B cell (primary cell): ENCODE measurements around the gene ANTXR1. TPM values are rescaled to one million over a fixed set of nuclear protein-coding genes. Genes with fewer than 3 reads are reported as not detected.

Experiments used
- ATAC-seq: fragments of 200-7000 bp; cut with Tn5 transposase; one replicate; pipeline ENCODE4 v1.10.0; 2021; ENCODE audit warnings: low read depth, mild to moderate bottlenecking, moderate number of reproducible peaks, moderate library complexity
- CTCF ChIA-PET: fragments of 350-600 bp; sonication (Branson Sonifier 250); formaldehyde crosslinking; loops from one replicate; lab custom pipeline; 2021; ENCODE audit warnings: antibody characterized with exemption, inconsistent platforms; lab: Charles Lee
- POLR2A ChIA-PET: fragments of 350-600 bp; sonication (Branson Sonifier 250); formaldehyde crosslinking; loops from one replicate; lab custom pipeline; 2021; ENCODE audit warnings: antibody characterized with exemption; lab: Charles Lee
- DNase-seq: peaks from one replicate; pipeline ENCODE4 v3.0.0; 2013
- H2AFZ ChIP-seq: 2 replicates; pipeline ENCODE4 v1.6.1; 2012; ENCODE audit warnings: mild to moderate bottlenecking, low read depth, low read length; ENCODE audit not compliant: insufficient read depth, poor library complexity, severe bottlenecking
- H3K27ac ChIP-seq, 2 donors: 1 replicate in 1 of 2; 2 replicates in 1 of 2; pipeline ENCODE4 v1.5.1; 2012 to 2013; ENCODE audit warnings: low read length in 2 of 2, mild to moderate bottlenecking in 2 of 2, moderate library complexity in 1 of 2
- H3K27me3 ChIP-seq, 4 experiments: fragments of 200-600 bp in 1 of 4; sonication (generic) in 1 of 4; replicated peaks in 1 of 4; 1 replicate in 2 of 4; 2 replicates in 2 of 4; pipeline versions ENCODE4 v1.6.1 to v1.7.0; 2013 to 2016; ENCODE audit warnings: low read length in 3 of 4, mild to moderate bottlenecking in 2 of 4, mixed read lengths in 1 of 4, moderate library complexity in 1 of 4; ENCODE audit not compliant: insufficient read depth in 4 of 4, control insufficient read depth in 3 of 4; ENCODE audit errors: control extremely low read depth in 1 of 4
- H3K36me3 ChIP-seq, 2 experiments: replicated peaks in 1 of 2; 1 replicate in 1 of 2; 2 replicates in 1 of 2; pipeline versions ENCODE4 v1.6.1 to v1.7.1; 2013; ENCODE audit warnings: low read length in 1 of 2; ENCODE audit not compliant: insufficient read depth in 2 of 2, control insufficient read depth in 1 of 2; ENCODE audit errors: control extremely low read depth in 1 of 2, extremely low read depth in 1 of 2
- H3K4me1 ChIP-seq, 2 donors: fragments of 200-600 bp in 1 of 2; sonication (generic) in 1 of 2; 1 replicate in 1 of 2; 2 replicates in 1 of 2; pipeline versions ENCODE4 v1.5.1 to v1.6.1; 2013 to 2017; ENCODE audit warnings: low read length in 2 of 2; ENCODE audit not compliant: control insufficient read depth in 2 of 2, insufficient read depth in 2 of 2
- H3K4me2 ChIP-seq: replicated peaks from 2 replicates; pipeline ENCODE3; 2012; ENCODE audit warnings: mild to moderate bottlenecking, low read depth, low read length; ENCODE audit not compliant: poor library complexity, severe bottlenecking
- H3K4me3 ChIP-seq, 5 experiments: fragments of 200-600 bp in 1 of 5; sonication (generic) in 1 of 5; 1 replicate in 3 of 5; 2 replicates in 2 of 5; pipeline versions ENCODE4 v1.5.1 to v1.7.0; 2011 to 2016; ENCODE audit warnings: low read length in 4 of 5, mild to moderate bottlenecking in 4 of 5, low read depth in 2 of 5, control low read depth in 1 of 5, moderate library complexity in 1 of 5; ENCODE audit not compliant: insufficient read depth in 1 of 5; ENCODE audit errors: control extremely low read depth in 1 of 5, extremely low read depth in 1 of 5
- H3K79me2 ChIP-seq: fragments of 200-600 bp; sonication (generic); one replicate; pipeline ENCODE4 v1.6.0; 2016; ENCODE audit warnings: low read length; ENCODE audit not compliant: control insufficient read depth, insufficient read depth
- H3K9ac ChIP-seq: fragments of 200-600 bp; sonication (generic); 2 replicates; pipeline ENCODE4 v1.6.1; 2017; ENCODE audit warnings: mild to moderate bottlenecking, low read length, moderate library complexity
- H3K9me3 ChIP-seq, 3 donors: one replicate each; pipeline versions ENCODE4 v1.6.1 to v1.7.1; 2013; ENCODE audit warnings: low read length in 2 of 3; ENCODE audit not compliant: control insufficient read depth in 2 of 3, insufficient read depth in 1 of 3; ENCODE audit errors: control extremely low read depth in 1 of 3
- H4K20me1 ChIP-seq: 2 replicates; pipeline ENCODE4 v1.6.0; 2012; ENCODE audit warnings: mild to moderate bottlenecking, low read length; ENCODE audit not compliant: insufficient read depth, control insufficient read depth, poor library complexity, severe bottlenecking
- H3K27ac Mint-ChIP-seq: one replicate; pipeline ENCODE4 v1.8.0; 2021; ENCODE audit warnings: mixed read lengths
- H3K27me3 Mint-ChIP-seq: one replicate; pipeline ENCODE4 v1.8.0; 2021; ENCODE audit warnings: mixed read lengths
- H3K4me1 Mint-ChIP-seq: one replicate; pipeline ENCODE4 v1.8.0; 2021; ENCODE audit warnings: mixed read lengths
- H3K4me3 Mint-ChIP-seq: one replicate; pipeline ENCODE4 v1.8.0; 2021; ENCODE audit warnings: mixed read lengths
- H3K9me3 Mint-ChIP-seq: one replicate; pipeline ENCODE4 v1.8.0; 2022; ENCODE audit warnings: mixed read lengths; ENCODE audit not compliant: insufficient read depth
- EZH2 ChIP-seq: IDR thresholded peaks from 2 replicates; pipeline ENCODE4 v1.6.1; 2012; ENCODE audit warnings: borderline replicate concordance, low read depth, mild to moderate bottlenecking, moderate library complexity, low read length; ENCODE audit not compliant: insufficient read depth, poor library complexity, severe bottlenecking
- WGBS: methylation state at CpG from one replicate; pipeline ENCODE4 v1.1.5; 2013; ENCODE audit warnings: missing lambda C conversion rate; ENCODE audit not compliant: insufficient coverage; 5-methylcytosine and 5-hydroxymethylcytosine counted together
- intact Hi-C: fragments of 100-400 bp; cut with micrococcal nuclease; formaldehyde crosslinking; loops from one replicate; pipeline ENCODE4 v1.10.0; 2022
- polyA plus RNA-seq: library from polyadenylated mRNA; depleted of rRNA; stranded (reverse); fragments of >200 nt; gene quantifications from 2 replicates; pipeline ENCODE4 v1.2.3, GENCODE V29; 2012
- total RNA-seq, 2 donors: library from RNA; stranded (reverse); fragments of 120-200 nt in 1 of 2; gene quantifications; 1 replicate in 1 of 2; 2 replicates in 1 of 2; pipeline versions ENCODE4 v1.2.3 to v1.2.4, GENCODE V29; 2013 to 2022
- TF ChIP-seq, protein P1 (sequence below): fragments of 200-600 bp; IDR thresholded peaks from one replicate; pipeline ENCODE4 v1.8.0; 2022; ENCODE audit warnings: antibody characterized with exemption, mild to moderate bottlenecking

The ANTXR1 gene
- total and polyA plus RNA-seq, 2 donors (not counting 1 experiment from before 2014, with no cell fraction given), result not detected

DNA sequence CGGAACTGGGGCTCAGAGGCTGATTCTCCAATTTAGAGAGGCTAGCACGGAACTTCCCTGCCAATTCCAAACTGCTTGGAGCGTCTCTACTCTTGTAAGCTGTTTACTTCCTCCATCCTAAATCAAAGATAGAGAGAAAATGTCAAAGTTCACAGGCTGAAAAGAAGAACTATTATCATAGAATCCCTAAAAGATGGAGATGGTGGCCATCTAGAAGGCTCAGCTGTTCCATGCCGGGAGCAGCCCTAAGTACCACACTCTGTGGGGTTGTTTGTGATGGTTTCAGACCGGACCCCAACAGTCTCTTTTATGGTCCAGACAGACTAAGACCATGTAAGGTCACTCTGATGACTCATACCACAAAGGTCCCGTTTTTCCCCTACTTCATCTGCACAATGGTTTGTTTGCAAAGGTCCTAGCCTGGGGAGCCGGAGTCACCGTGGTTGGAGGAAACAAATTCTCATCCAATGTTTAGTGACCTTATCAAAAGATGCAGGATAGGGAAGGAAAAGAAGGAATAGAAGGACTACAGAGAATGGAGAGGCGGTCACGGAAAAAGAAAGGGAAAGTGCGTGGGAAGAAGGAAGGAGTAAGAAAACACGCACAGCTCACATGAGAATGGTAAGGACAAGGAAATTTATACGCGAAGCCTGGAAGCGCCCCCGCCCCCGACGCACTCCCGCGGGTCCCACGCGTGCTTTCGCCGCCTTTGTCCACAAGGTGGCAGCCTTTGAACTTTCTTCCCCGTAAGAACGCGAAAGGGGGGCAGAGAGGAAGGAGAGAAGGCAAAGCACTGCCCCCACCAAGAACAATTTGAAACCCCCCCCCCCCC is 453 bp upstream of the ANTXR1 start:
- 20% methylated on average over 14 of the region's 27 CpGs for WGBS

More for the DNA sequence above, 453 bp upstream of the ANTXR1 start:
- peaks cover 19 to 20% of the 10 kb centered on the region in 2 donors for H3K4me1 ChIP-seq
- ATAC-seq (peak; percentile 36), DNase-seq (peak; percentile 64)
- H3K9me3 Mint-ChIP-seq, result no peaks in the 10 kb centered on the region
- H3K4me1 Mint-ChIP-seq, result peaks cover 17% of the 10 kb centered on the region
- H3K4me3 Mint-ChIP-seq, result peak overlapping the region; percentile 88
- H3K27ac Mint-ChIP-seq, result no peak overlapping the region
- H3K79me2 ChIP-seq, result no peaks in the 10 kb centered on the region
- ChIA-PET CTCF (interaction anchor here (0.6 to 1.8 kb wide), 6 partner anchors 9 to 1126 kb away, joined by 3 to 5 read pairs (median 4); no protein-coding TSS in a partner anchor), POLR2A (no interaction called here)
- TF ChIP-seq EZH2, result no peak
- TF ChIP-seq, protein P1, sequence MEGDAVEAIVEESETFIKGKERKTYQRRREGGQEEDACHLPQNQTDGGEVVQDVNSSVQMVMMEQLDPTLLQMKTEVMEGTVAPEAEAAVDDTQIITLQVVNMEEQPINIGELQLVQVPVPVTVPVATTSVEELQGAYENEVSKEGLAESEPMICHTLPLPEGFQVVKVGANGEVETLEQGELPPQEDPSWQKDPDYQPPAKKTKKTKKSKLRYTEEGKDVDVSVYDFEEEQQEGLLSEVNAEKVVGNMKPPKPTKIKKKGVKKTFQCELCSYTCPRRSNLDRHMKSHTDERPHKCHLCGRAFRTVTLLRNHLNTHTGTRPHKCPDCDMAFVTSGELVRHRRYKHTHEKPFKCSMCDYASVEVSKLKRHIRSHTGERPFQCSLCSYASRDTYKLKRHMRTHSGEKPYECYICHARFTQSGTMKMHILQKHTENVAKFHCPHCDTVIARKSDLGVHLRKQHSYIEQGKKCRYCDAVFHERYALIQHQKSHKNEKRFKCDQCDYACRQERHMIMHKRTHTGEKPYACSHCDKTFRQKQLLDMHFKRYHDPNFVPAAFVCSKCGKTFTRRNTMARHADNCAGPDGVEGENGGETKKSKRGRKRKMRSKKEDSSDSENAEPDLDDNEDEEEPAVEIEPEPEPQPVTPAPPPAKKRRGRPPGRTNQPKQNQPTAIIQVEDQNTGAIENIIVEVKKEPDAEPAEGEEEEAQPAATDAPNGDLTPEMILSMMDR, result peak; percentile 79
- H2AFZ ChIP-seq, result peak overlapping the region; percentile 77
- peak overlapping the region; percentile 91 for H3K4me2 ChIP-seq
- peaks cover 58% of the 10 kb centered on the region for H3K27me3 Mint-ChIP-seq
- no peaks in the 10 kb centered on the region for H3K36me3 ChIP-seq
- H3K4me3 ChIP-seq, result peak overlapping the region in 4 of 5 experiments; percentile 41 to 66 (median 55)
- no peaks in the 10 kb centered on the region for H3K9me3 ChIP-seq
- intact Hi-C loops, result loop anchor here (1.0 kb wide), 1 partner anchor 295 kb away; no protein-coding TSS in a partner anchor
- H3K9ac ChIP-seq, result peak overlapping the region; percentile 60
- no peaks in the 10 kb centered on the region for H4K20me1 ChIP-seq
- no peak overlapping the region for H3K27ac ChIP-seq
- peaks cover 0 to 41% (median 34%) of the 10 kb centered on the region in 4 experiments for H3K27me3 ChIP-seq
